K562 (cell line): ENCODE measurements around the gene CTCF. TPM values are rescaled to one million over a fixed set of nuclear protein-coding genes. Genes with fewer than 3 reads are reported as not detected.

Source experiments
- ATAC-seq: fragments of 200-7000 bp; cut with Tn5 transposase; 3 replicates; pipeline ENCODE4 v1.9.1; 2020; ENCODE audit warnings: moderate library complexity
- BruUV-seq: library from RNA; stranded (reverse); fragments of 400-500 nt; replicated peaks from 2 replicates; lab custom pipeline; 2021; lab: Mats Ljungman, UMichigan
- CTCF ChIA-PET: fragments of 300-600 bp; formaldehyde crosslinking; extraction: SDS; loops from one replicate; lab custom pipeline; 2021; ENCODE audit warnings: low intra/inter-chr PET ratio; lab: Yijun Ruan, JAX
- POLR2A ChIA-PET: fragments of 300-600, 350-650 bp; sonication (Branson Sonifier 250); formaldehyde crosslinking; extraction: SDS; loops from one replicate; lab custom pipeline; 2021; ENCODE audit warnings: antibody characterized with exemption, inconsistent platforms; lab: Yijun Ruan, JAX
- DNase-seq, 4 experiments: peaks; one replicate each; pipeline versions ENCODE4 v3.0.0 to v3.0.0-alpha.2; 2011 to 2018; ENCODE audit warnings: low spot score in 3 of 4, mixed read lengths in 3 of 4; ENCODE audit errors: extremely low read depth in 1 of 4
- FAIRE-seq: peaks from 2 replicates; lab custom pipeline; 2011; peaks lifted over from hg19 to GRCh38; lab: Jason Lieb, UNC
- H2AFZ ChIP-seq: 2 replicates; pipeline ENCODE4 v1.6.0; 2011; ENCODE audit warnings: low read depth, low read length, control low read depth, inconsistent platforms
- H3K27ac ChIP-seq: fragments of 200-600 bp; 3 replicates; pipeline ENCODE4 v1.8.0; 2011; ENCODE audit warnings: low read depth, mild to moderate bottlenecking, control low read depth, inconsistent platforms, low read length, moderate library complexity, mixed read lengths; ENCODE audit errors: extremely low read depth
- H3K27me3 ChIP-seq, 2 experiments: fragments of 300-600 bp in 1 of 2; 2 replicates in 1 of 2; 3 replicates in 1 of 2; pipeline versions ENCODE4 v1.6.0 to v1.8.0; 2011; ENCODE audit warnings: inconsistent platforms in 2 of 2, low read length in 2 of 2, mild to moderate bottlenecking in 1 of 2, mixed read lengths in 1 of 2, moderate library complexity in 1 of 2; ENCODE audit not compliant: control insufficient read depth in 2 of 2, insufficient read depth in 2 of 2
- H3K36me3 ChIP-seq: fragments of 300-600 bp; 3 replicates; pipeline ENCODE4 v1.8.0; 2011; ENCODE audit warnings: mild to moderate bottlenecking, low read length, inconsistent platforms; ENCODE audit not compliant: control insufficient read depth, insufficient read depth
- H3K4me1 ChIP-seq, 2 experiments: fragments of 200-600 bp in 1 of 2; replicated peaks in 1 of 2; 2 replicates in 1 of 2; 3 replicates in 1 of 2; pipeline versions ENCODE4 v1.5.1 to v1.8.0; 2011; ENCODE audit warnings: inconsistent platforms in 2 of 2, low read length in 2 of 2, mild to moderate bottlenecking in 1 of 2, mixed read lengths in 1 of 2, moderate library complexity in 1 of 2; ENCODE audit not compliant: control insufficient read depth in 2 of 2, insufficient read depth in 2 of 2
- H3K4me2 ChIP-seq: 2 replicates; pipeline ENCODE4 v1.6.1; 2011; ENCODE audit warnings: low read length, control low read depth, inconsistent platforms, mixed read lengths; ENCODE audit not compliant: insufficient read depth
- H3K4me3 ChIP-seq: fragments of 200-600 bp; sonication (generic), shearing (Covaris generic); 2 replicates; pipeline ENCODE4 v1.5.1; 2016; ENCODE audit warnings: control low read depth, inconsistent platforms
- H3K79me2 ChIP-seq: fragments of 200-600 bp; 3 replicates; pipeline ENCODE4 v1.8.0; 2011; ENCODE audit warnings: low read length, inconsistent platforms; ENCODE audit not compliant: control insufficient read depth, insufficient read depth
- H3K9ac ChIP-seq, 2 experiments: 2 replicates each; pipeline versions ENCODE4 v1.6.0 to v1.6.1; 2011; ENCODE audit warnings: low read depth in 2 of 2, low read length in 2 of 2, control low read depth in 1 of 2, inconsistent platforms in 1 of 2, mild to moderate bottlenecking in 1 of 2, mixed read lengths in 1 of 2; ENCODE audit not compliant: insufficient read depth in 1 of 2
- H3K9me1 ChIP-seq: one replicate; pipeline ENCODE4 v1.6.0; 2011; ENCODE audit warnings: inconsistent platforms, mild to moderate bottlenecking, low read length, moderate library complexity; ENCODE audit not compliant: control insufficient read depth, insufficient read depth
- H3K9me3 ChIP-seq: replicated peaks from 2 replicates; pipeline ENCODE4 v1.5.1; 2011; ENCODE audit warnings: low read depth, low read length, inconsistent platforms; ENCODE audit not compliant: control insufficient read depth, insufficient read depth
- H4K20me1 ChIP-seq: replicated peaks from 2 replicates; pipeline ENCODE4 v1.6.1; 2011; ENCODE audit warnings: low read length, inconsistent platforms, mixed read lengths; ENCODE audit not compliant: control insufficient read depth, insufficient read depth
- ASH1L ChIP-seq: fragments of 450-650 bp; IDR thresholded peaks from 2 replicates; pipeline ENCODE4 v1.6.1; 2018; ENCODE audit warnings: borderline replicate concordance, mild to moderate bottlenecking, low read depth; ENCODE audit not compliant: partially characterized antibody
- SETDB1 ChIP-seq: IDR thresholded peaks from one replicate; pipeline ENCODE4 v1.6.1; 2012; ENCODE audit warnings: low read length, control low read depth, inconsistent platforms
- THAP12 ChIP-seq: fragments of 250-450 bp; sonication (Bioruptor Pico); IDR thresholded peaks from 2 replicates; pipeline ENCODE4 v1.9.0; 2021; ENCODE audit warnings: mild to moderate bottlenecking, inconsistent platforms
- TOE1 ChIP-seq, 2 experiments: fragments of 450-650 bp in 1 of 2; sonication (generic) in 1 of 2; formaldehyde crosslinking in 1 of 2; IDR thresholded peaks; 2 replicates each; pipeline versions ENCODE4 v1.7.1 to v1.8.0; 2016 to 2022; ENCODE audit warnings: borderline replicate concordance in 2 of 2, mild to moderate bottlenecking in 2 of 2, antibody characterized with exemption in 1 of 2, inconsistent platforms in 1 of 2, low read depth in 1 of 2, missing genetic modification reagents in 1 of 2, moderate library complexity in 1 of 2
- ZHX1 ChIP-seq: fragments of 150-350 bp; conservative IDR thresholded peaks from 2 replicates; pipeline ENCODE4 v1.6.1; 2014; ENCODE audit warnings: low read length
- ZNF609 ChIP-seq: sonication (generic); formaldehyde crosslinking; IDR thresholded peaks from 2 replicates; pipeline ENCODE4 v1.8.1; 2023; ENCODE audit warnings: missing genetic modification reagents, mild to moderate bottlenecking, borderline replicate concordance
- ZNF696 ChIP-seq: fragments of 250-450 bp; sonication (Bioruptor Pico); conservative IDR thresholded peaks from 2 replicates; pipeline ENCODE4 v1.4.0; 2020; ENCODE audit warnings: mild to moderate bottlenecking, moderate library complexity
- ZNF707 ChIP-seq: fragments of 250-450 bp; sonication (Bioruptor Pico); conservative IDR thresholded peaks from 2 replicates; pipeline ENCODE4 v1.8.0; 2022; ENCODE audit warnings: inconsistent platforms, mild to moderate bottlenecking, moderate library complexity
- WGBS: fragments of 100-300 bp; shearing (Covaris generic); methylation state at CpG from one replicate; pipeline ENCODE4 v1.1.6; 2016; ENCODE audit warnings: low coverage, mixed read lengths; ENCODE audit not compliant: insufficient coverage; ENCODE audit errors: missing lambda C conversion rate; 5-methylcytosine and 5-hydroxymethylcytosine counted together
- in situ Hi-C: fragments of 300-500 bp; cut with MboI; formaldehyde crosslinking; loops from 4 replicates; pipeline ENCODE4 v1.15.0; 2018; ENCODE audit warnings: inconsistent platforms, mixed read lengths
- intact Hi-C: fragments of 100-400 bp; cut with micrococcal nuclease; formaldehyde crosslinking; loops from 2 replicates; pipeline ENCODE4 v1.14.2; 2022
- polyA plus RNA-seq, 8 experiments: library from polyadenylated mRNA; depleted of rRNA in 4 of 8; stranded (reverse) in 5 of 8; unstranded in 3 of 8; fragments of >200 nt; fragmentation: Nextera tagmentation in 2 of 8; fragmentation: Illumina TruSeq in 1 of 8; extraction: Ambion mirVana in 2 of 8; extraction: Trizol in 1 of 8; gene quantifications; 2 replicates each; pipeline versions ENCODE4 v1.2.1 to v1.2.3, GENCODE V29; 2011 to 2014; ENCODE audit warnings: inconsistent platforms in 1 of 8, missing spikeins in 1 of 8
- total RNA-seq, 7 experiments: library from RNA; depleted of rRNA in 6 of 7; stranded (reverse); fragments of >200 nt in 6 of 7; fragmentation: Illumina TruSeq in 2 of 7; extraction: Trizol in 2 of 7; gene quantifications; 2 replicates each; pipeline versions ENCODE4 v1.2.1 to v1.2.3, GENCODE V29; 2011 to 2021; ENCODE audit warnings: low replicate concordance in 1 of 7
- TF ChIP-seq, protein P1 (sequence below): sonication (generic); formaldehyde crosslinking; IDR thresholded peaks from 2 replicates; pipeline ENCODE4 v1.8.1; 2022; ENCODE audit warnings: missing genetic modification reagents

CTCF gene
- total and polyA plus RNA-seq, 9 of the 15 experiments (the other 6 are each of a cell fraction or from before 2014, with no cell fraction given), result 7.8 to 49.2 (median 33.9) TPM

GRCh38 chr16:67605641-67606040 lies 43.3 kb downstream of the CTCF start:
- no peaks in the 10 kb centered on the region for H4K20me1 ChIP-seq
- peaks cover 45% of the 10 kb centered on the region for H3K79me2 ChIP-seq
- POLR2A ChIA-PET, result interaction anchor here (0.7 to 1.1 kb wide), 3 partner anchors 9 to 25 kb away, joined by 3 to 6 read pairs (median 3); no protein-coding TSS in a partner anchor
- no TSS peak for BruUV-seq
- no peak overlapping the region for H3K4me2 ChIP-seq
- in situ Hi-C loops (no loop called here), intact Hi-C loops (no loop called here)
- peaks cover 2% of the 10 kb centered on the region; the same call in 1 of the 3 replicates for H3K36me3 ChIP-seq
- no peak for DNase-seq
- H3K27me3 ChIP-seq, result no peaks in the 10 kb centered on the region
- H3K27ac ChIP-seq, result no peak overlapping the region
- no peak overlapping the region for H3K4me3 ChIP-seq
- 55% methylated on average over 3 of the region's 3 CpGs for WGBS
- CTCF ChIA-PET, result no interaction called here
- peak; percentile 26 for FAIRE-seq
- H3K4me1 ChIP-seq, result peaks cover 0 to 13% of the 10 kb centered on the region in 2 experiments; a peak in 3 of 5 replicates
- H3K9me3 ChIP-seq, result no peaks in the 10 kb centered on the region
- no peaks in the 10 kb centered on the region for H3K9me1 ChIP-seq
- peak; percentile 51 for ATAC-seq
- no peak overlapping the region for H2AFZ ChIP-seq
- no peak overlapping the region; a peak in 1 of 4 replicates for H3K9ac ChIP-seq
- TF ChIP-seq ZHX1 (no peak), ASH1L (no peak), ZNF707 (CRISPR knock-in tag) (no peak), THAP12 (CRISPR knock-in tag) (no peak), ZNF609 (CRISPR knock-in tag) (no peak), TOE1 (IDR thresholded peaks at IDR 0.05; ENCODE audit: borderline replicate concordance) (no peak), TOE1 (CRISPR knock-in tag; IDR thresholded peaks at IDR 0.05; ENCODE audit: borderline replicate concordance, low read depth) (no peak), SETDB1 (no peak), ZNF696 (no peak)
- TF ChIP-seq, protein P1, sequence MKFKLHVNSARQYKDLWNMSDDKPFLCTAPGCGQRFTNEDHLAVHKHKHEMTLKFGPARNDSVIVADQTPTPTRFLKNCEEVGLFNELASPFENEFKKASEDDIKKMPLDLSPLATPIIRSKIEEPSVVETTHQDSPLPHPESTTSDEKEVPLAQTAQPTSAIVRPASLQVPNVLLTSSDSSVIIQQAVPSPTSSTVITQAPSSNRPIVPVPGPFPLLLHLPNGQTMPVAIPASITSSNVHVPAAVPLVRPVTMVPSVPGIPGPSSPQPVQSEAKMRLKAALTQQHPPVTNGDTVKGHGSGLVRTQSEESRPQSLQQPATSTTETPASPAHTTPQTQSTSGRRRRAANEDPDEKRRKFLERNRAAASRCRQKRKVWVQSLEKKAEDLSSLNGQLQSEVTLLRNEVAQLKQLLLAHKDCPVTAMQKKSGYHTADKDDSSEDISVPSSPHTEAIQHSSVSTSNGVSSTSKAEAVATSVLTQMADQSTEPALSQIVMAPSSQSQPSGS (CRISPR knock-in tag), result no peak
